BE2C (cell line): ENCODE measurements around the gene RFX1.

Source experiments
- DNase-seq: peaks from one replicate; pipeline ENCODE4 v3.0.0-alpha.2; 2020
- H3K27me3 ChIP-seq: fragments of 250-450 bp; sonication (Bioruptor Pico); 2 replicates; pipeline ENCODE4 v1.5.1; 2020; ENCODE audit warnings: mild to moderate bottlenecking
- H3K36me3 ChIP-seq: fragments of 250-450 bp; sonication (Bioruptor Pico); 2 replicates; pipeline ENCODE4 v1.5.1; 2020; ENCODE audit warnings: mild to moderate bottlenecking
- H3K4me1 ChIP-seq: fragments of 250-450 bp; sonication (Bioruptor Pico); 2 replicates; pipeline ENCODE4 v1.5.1; 2020
- H3K4me3 ChIP-seq: 2 replicates; pipeline ENCODE4 v1.5.1; 2011; ENCODE audit warnings: low read depth, low read length
- H3K9me3 ChIP-seq: fragments of 250-450 bp; sonication (Bioruptor Pico); 2 replicates; pipeline ENCODE4 v1.5.1; 2020
- TF ChIP-seq, protein P1 (sequence below): IDR thresholded peaks from 2 replicates; pipeline ENCODE4 v1.5.1; 2012; ENCODE audit warnings: mild to moderate bottlenecking, low read depth, low read length

Gene RFX1

GRCh38 chr19:13965926-13966683 lies 40.0 kb downstream of the RFX1 start:
- H3K9me3 ChIP-seq, result no peaks in the 10 kb centered on the region
- H3K4me1 ChIP-seq, result no peaks in the 10 kb centered on the region
- no peak overlapping the region for H3K4me3 ChIP-seq
- DNase-seq, result no peak
- H3K36me3 ChIP-seq, result peaks cover 29% of the 10 kb centered on the region
- H3K27me3 ChIP-seq, result no peaks in the 10 kb centered on the region
- TF ChIP-seq, protein P1, sequence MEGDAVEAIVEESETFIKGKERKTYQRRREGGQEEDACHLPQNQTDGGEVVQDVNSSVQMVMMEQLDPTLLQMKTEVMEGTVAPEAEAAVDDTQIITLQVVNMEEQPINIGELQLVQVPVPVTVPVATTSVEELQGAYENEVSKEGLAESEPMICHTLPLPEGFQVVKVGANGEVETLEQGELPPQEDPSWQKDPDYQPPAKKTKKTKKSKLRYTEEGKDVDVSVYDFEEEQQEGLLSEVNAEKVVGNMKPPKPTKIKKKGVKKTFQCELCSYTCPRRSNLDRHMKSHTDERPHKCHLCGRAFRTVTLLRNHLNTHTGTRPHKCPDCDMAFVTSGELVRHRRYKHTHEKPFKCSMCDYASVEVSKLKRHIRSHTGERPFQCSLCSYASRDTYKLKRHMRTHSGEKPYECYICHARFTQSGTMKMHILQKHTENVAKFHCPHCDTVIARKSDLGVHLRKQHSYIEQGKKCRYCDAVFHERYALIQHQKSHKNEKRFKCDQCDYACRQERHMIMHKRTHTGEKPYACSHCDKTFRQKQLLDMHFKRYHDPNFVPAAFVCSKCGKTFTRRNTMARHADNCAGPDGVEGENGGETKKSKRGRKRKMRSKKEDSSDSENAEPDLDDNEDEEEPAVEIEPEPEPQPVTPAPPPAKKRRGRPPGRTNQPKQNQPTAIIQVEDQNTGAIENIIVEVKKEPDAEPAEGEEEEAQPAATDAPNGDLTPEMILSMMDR, result no peak

GRCh38 chr19:13965377-13965896 lies 40.7 kb downstream of the RFX1 start:
- no peak for DNase-seq
- Histone ChIP-seq H3K27me3 (no peaks in the 10 kb centered on the region), H3K4me1 (no peaks in the 10 kb centered on the region), H3K9me3 (no peaks in the 10 kb centered on the region), H3K4me3 (no peak overlapping the region), H3K36me3 (peaks cover 34% of the 10 kb centered on the region)
- TF ChIP-seq, protein P1, result no peak

GRCh38 chr19:13964776-13965175 lies 41.3 kb downstream of the RFX1 start:
- Histone ChIP-seq H3K36me3 (peaks cover 40% of the 10 kb centered on the region), H3K4me3 (no peak overlapping the region), H3K4me1 (no peaks in the 10 kb centered on the region), H3K27me3 (no peaks in the 10 kb centered on the region), H3K9me3 (no peaks in the 10 kb centered on the region)
- TF ChIP-seq, protein P1, result no peak
- DNase-seq, result no peak

DNA sequence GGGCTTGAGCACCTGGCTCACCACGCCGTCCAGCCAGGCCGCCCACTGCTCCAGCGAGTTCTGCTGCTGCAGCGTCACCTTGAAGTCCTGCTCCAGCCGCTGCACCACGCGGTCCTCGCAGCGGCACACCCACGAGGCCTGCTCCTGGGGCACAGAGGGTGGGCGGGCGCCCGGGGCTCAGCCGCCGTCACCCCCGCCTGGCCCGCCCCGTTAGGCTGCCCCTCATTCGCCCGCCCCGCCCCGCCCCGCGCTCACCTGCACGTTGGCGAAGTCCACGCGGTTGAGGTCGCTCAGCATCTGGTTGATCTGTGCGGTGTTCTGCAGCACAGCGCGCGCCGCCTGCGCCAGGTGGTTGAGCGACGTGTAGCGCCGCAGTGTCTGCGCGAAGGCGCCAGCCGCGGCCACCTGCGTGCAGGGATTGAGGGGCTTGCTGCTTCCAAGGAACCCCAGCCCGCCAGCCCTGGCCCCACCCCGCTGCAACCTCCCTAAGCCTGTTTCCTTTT lies 42.5 kb downstream of the RFX1 start:
- H3K4me1 ChIP-seq, result no peaks in the 10 kb centered on the region
- TF ChIP-seq, protein P1, result no peak

DNA sequence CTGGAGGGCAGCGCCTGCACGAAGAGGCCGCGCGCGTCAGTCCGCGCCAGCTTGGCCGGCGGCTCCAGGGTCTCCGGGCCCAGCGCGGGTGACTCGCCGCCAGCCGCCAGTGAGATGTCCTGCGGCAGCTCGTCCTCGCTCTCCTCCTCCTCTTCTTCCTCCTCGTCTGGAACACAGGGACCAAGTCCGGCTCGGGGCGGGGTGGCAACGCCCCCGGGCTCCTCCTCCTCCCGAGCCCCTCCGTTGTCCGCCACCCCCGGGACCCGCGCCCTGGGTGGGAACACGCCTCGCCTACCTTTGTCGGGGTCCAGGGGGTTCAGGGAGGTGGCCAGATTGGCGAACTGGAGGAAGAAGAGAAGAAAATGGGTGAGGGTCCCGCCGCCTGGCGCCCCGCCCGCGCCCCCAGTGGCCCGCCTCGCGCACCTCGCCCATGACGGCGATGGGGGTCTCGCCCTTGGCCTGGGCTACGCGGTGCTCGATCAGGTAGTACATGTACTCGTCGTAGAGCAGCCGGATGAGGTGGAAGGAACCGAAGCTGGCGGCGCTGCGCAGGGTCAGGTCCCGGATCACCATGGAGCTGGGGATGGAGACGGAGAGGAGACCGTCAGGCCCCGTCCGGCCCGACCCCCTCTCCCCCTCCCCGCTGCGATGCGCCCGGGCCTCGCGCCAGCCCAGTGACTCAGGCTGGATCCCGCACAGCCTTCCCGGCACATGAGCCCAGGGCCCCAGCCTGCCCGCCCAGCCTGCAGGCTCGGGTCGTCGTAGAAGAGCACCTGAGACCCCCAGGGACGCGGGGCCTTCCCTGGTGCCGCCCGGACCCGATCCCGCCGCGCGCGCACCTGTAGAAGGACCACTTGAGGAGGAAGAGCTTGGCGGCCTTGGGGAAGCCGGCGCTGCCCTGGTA lies 43.2 kb downstream of the RFX1 start:
- no peak for DNase-seq
- no peaks in the 10 kb centered on the region for H3K27me3 ChIP-seq
- no peaks in the 10 kb centered on the region for H3K4me1 ChIP-seq
- no peak overlapping the region for H3K4me3 ChIP-seq
- H3K9me3 ChIP-seq, result no peaks in the 10 kb centered on the region
- TF ChIP-seq, protein P1, result no peak
- H3K36me3 ChIP-seq, result peaks cover 46% of the 10 kb centered on the region

More for the DNA sequence above, 42.5 kb downstream of the RFX1 start:
- DNase-seq, result no peak
- Histone ChIP-seq H3K4me3 (no peak overlapping the region), H3K36me3 (peaks cover 46% of the 10 kb centered on the region), H3K27me3 (no peaks in the 10 kb centered on the region), H3K9me3 (no peaks in the 10 kb centered on the region)
